GM19023 (cell line): ENCODE data around the gene MAP1B.

ENCODE experiments used
- ATAC-seq: cut with Tn5 transposase; IDR thresholded peaks from one replicate; pipeline ENCODE4 v1.9.1; 2021; ENCODE audit warnings: mild to moderate bottlenecking, moderate library complexity; ENCODE audit not compliant: unreplicated experiment

MAP1B gene

GRCh38 chr5:72244862-72245371 is 137.6 kb downstream of the MAP1B start:
- peak; percentile 87 for ATAC-seq

- no peak for ATAC-seq
Measured at GRCh38 chr5:72245546-72245945, 138.3 kb downstream of the MAP1B start.

GRCh38 chr5:72245951-72246532 is 138.8 kb downstream of the MAP1B start:
- no peak for ATAC-seq

- ATAC-seq = no peak
Measured at GRCh38 chr5:72246954-72247442, 139.7 kb downstream of the MAP1B start.

- no peak for ATAC-seq
Measured at GRCh38 chr5:72248410-72248981, 141.2 kb downstream of the MAP1B start.

- ATAC-seq = no peak
Measured at GRCh38 chr5:72251386-72251785, 144.1 kb downstream of the MAP1B start.

- ATAC-seq = no peak
Measured at GRCh38 chr5:72252008-72252407, 144.7 kb downstream of the MAP1B start.

- no peak for ATAC-seq
Measured at GRCh38 chr5:72252574-72253155, 145.4 kb downstream of the MAP1B start.

- no peak for ATAC-seq
Measured at GRCh38 chr5:72255237-72255636, 148.0 kb downstream of the MAP1B start.

- ATAC-seq = no peak
Measured at GRCh38 chr5:72255670-72256069, 148.4 kb downstream of the MAP1B start.

- ATAC-seq = no peak
Measured at GRCh38 chr5:72256536-72256935, 149.3 kb downstream of the MAP1B start.
